Dermis microvascular lymphatic vessel endothelial cell (primary cell): ENCODE results near the gene DPEP2NB. TPM values are rescaled to one million over a fixed set of nuclear protein-coding genes. Genes with fewer than 3 reads are reported as not detected.
"Not testable (repeated sequence)": the region's sequence is repeated elsewhere in the genome, so short reads cannot be mapped to it uniquely, and the experiment has no call there.

Experiments
- DNase-seq, 2 donors: peaks; one replicate each; pipeline versions ENCODE4 v3.0.0 to v3.0.0-alpha.2; 2010; ENCODE audit warnings: low read depth in 2 of 2
- total RNA-seq: library from RNA; depleted of rRNA; stranded (reverse); fragments of >200 nt; gene quantifications from 2 replicates; pipeline ENCODE4 v1.2.1, GENCODE V29; 2014

The DPEP2NB gene
- total RNA-seq, 1 donor from 2014 or later, result not detected

GRCh38 chr16:68013440-68013839, 2.3 kb downstream of the DPEP2NB start:
- DNase-seq, result peak; percentile 65 to 80

- not testable (repeated sequence) for DNase-seq
Measured at GRCh38 chr16:68009872-68010271, 5.8 kb downstream of the DPEP2NB start.

- no peak for DNase-seq
Measured at GRCh38 chr16:68009157-68009735, 6.5 kb downstream of the DPEP2NB start.

GRCh38 chr16:68005786-68006286, 9.9 kb downstream of the DPEP2NB start:
- DNase-seq, result peak; percentile 97

- no peak for DNase-seq
Measured at GRCh38 chr16:68005211-68005610, 10.5 kb downstream of the DPEP2NB start.

- no peak for DNase-seq
Measured at GRCh38 chr16:68003031-68003430, 12.7 kb downstream of the DPEP2NB start.

GRCh38 chr16:68000450-68000849, 15.3 kb downstream of the DPEP2NB start:
- DNase-seq, result peak in 1 of 2 donors; percentile 72

GRCh38 chr16:67999985-68000384, 15.7 kb downstream of the DPEP2NB start:
- no peak for DNase-seq

GRCh38 chr16:67998779-67999688, 16.7 kb downstream of the DPEP2NB start, which contains the start of gene DPEP2:
Gene DPEP2, minus strand, starts transcription at chr16:67999484. Its CDS starts 6,272 bp downstream, at chr16:67993212.
- not testable (repeated sequence) for DNase-seq

- not testable (repeated sequence) for DNase-seq
Measured at GRCh38 chr16:67998231-67998778, 17.4 kb downstream of the DPEP2NB start.

- DNase-seq, result no peak
Measured at GRCh38 chr16:67996666-67997065, 19.0 kb downstream of the DPEP2NB start.

- DNase-seq, result no peak
Measured at GRCh38 chr16:67995423-67995822, 20.3 kb downstream of the DPEP2NB start.

- not testable (repeated sequence) for DNase-seq
Measured at GRCh38 chr16:67994040-67994408, 21.7 kb downstream of the DPEP2NB start.

GRCh38 chr16:67993207-67994039, 22.3 kb downstream of the DPEP2NB start:
- DNase-seq, result peak in 1 of 2 donors; percentile 73

- no peak for DNase-seq
Measured at GRCh38 chr16:67992661-67993206, 23.0 kb downstream of the DPEP2NB start.

- DNase-seq, result no peak
Measured at GRCh38 chr16:67990018-67990386, 25.7 kb downstream of the DPEP2NB start.

- no peak for DNase-seq
Measured at GRCh38 chr16:67989322-67990017, 26.2 kb downstream of the DPEP2NB start.

- DNase-seq, result no peak
Measured at GRCh38 chr16:67988675-67989074, 27.0 kb downstream of the DPEP2NB start.

GRCh38 chr16:67987460-67988160, 28.1 kb downstream of the DPEP2NB start:
- peak in 1 of 2 donors; percentile 52 for DNase-seq

- no peak for DNase-seq
Measured at GRCh38 chr16:67986949-67987348, 28.8 kb downstream of the DPEP2NB start.
